PC-9 (cell line): Measurements from ENCODE around the gene NPPB.

Experiments
- EZH2 ChIP-seq: fragments of 200-600 bp; sonication (generic); IDR thresholded peaks from 2 replicates; pipeline ENCODE4 v1.8.0; 2017; ENCODE audit warnings: antibody characterized with exemption, low read depth
- TF ChIP-seq, protein P1 (sequence below): fragments of 200-600 bp; sonication (generic); conservative IDR thresholded peaks from 2 replicates; pipeline ENCODE4 v1.6.1; 2017; ENCODE audit warnings: mixed run types, antibody characterized with exemption, mild to moderate bottlenecking, moderate library complexity

DNA sequence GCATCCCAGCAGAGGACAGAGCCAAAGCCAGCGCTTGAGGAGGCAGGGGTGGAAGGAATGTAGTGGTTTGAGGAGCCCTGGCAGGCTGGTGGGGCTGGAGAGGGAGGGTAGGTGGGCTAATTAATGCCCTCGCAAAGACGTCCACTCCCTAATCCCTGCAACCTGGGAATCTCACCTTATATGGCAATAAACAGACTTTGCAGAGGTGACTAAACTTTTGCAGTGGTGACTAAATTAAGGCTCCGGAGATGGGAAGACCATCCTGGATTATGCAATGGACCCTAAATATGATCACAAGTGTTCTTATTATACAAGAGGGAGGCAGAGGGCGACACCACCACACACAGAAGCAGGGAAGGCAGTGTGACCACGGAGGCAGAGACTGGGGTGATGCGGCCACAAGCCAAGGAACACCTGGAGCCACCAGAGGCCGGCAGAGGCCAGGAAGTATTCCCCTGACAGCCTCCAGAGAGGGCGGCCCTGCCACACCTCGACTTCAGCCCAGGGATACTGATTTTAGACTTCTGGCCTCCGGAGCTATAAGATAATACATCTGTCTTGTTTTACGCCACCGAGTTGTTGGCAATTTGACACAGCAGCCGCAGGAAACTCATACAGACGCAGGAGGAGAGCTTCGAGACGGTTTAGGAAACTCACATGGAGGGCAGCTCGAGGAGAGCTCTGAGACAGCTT, 23.1 kb upstream of the NPPB start:
- TF ChIP-seq, protein P1, sequence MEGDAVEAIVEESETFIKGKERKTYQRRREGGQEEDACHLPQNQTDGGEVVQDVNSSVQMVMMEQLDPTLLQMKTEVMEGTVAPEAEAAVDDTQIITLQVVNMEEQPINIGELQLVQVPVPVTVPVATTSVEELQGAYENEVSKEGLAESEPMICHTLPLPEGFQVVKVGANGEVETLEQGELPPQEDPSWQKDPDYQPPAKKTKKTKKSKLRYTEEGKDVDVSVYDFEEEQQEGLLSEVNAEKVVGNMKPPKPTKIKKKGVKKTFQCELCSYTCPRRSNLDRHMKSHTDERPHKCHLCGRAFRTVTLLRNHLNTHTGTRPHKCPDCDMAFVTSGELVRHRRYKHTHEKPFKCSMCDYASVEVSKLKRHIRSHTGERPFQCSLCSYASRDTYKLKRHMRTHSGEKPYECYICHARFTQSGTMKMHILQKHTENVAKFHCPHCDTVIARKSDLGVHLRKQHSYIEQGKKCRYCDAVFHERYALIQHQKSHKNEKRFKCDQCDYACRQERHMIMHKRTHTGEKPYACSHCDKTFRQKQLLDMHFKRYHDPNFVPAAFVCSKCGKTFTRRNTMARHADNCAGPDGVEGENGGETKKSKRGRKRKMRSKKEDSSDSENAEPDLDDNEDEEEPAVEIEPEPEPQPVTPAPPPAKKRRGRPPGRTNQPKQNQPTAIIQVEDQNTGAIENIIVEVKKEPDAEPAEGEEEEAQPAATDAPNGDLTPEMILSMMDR = no peak
- no peak for TF ChIP-seq EZH2
